HG02763 (cell line): ENCODE data around the gene DCLRE1B.

Experiments
- ATAC-seq: cut with Tn5 transposase; IDR thresholded peaks from one replicate; pipeline ENCODE4 v1.9.1; 2021; ENCODE audit warnings: mild to moderate bottlenecking, moderate library complexity; ENCODE audit not compliant: unreplicated experiment

The DCLRE1B gene

DNA sequence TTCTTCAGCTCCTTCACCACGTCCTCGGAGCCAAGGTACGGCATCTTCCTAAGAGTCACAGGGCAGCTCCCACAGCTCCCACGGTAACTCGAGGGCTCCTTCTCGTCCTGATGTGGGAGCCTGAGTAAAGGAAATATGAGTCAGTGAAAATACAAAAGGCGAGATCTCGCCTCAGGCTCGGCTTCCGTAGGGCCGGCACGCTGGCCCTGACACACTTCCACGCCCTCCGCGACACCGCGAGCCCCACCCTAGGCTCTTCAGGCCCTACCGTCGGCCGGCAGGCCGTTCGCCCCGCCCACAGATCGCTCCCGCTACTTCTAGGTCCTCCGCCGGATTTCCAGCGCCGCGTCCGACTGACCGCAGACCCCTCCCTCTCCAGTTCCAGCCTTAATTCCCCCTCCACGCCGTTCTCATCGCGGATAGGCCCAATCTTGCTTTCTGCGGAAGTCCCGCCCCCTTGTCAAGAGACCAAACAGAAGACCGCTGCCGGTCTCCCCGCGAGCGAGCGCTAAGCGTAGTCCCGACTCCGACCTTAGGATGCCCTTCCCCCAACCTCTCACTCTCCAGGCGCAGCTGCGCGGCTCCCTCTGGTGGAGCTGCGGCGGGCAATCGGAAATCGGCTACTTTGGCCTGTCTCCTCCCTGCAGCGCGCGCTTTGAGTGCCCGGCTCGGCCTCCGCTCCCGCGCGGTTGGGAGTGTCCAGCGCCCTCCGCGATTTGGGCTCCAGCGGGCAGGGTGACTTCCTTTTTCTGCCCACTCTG, at the start of gene DCLRE1B, which contains the start of gene AP4B1:
TSS of gene DCLRE1B (plus strand) at position 653 of the 761 bp plus-strand sequence. CDS start 261 bp downstream, outside the sequence.
TSS of gene AP4B1 (minus strand) at position 126 of the 761 bp plus-strand sequence. CDS start at position 44, 82 bp downstream.
- ATAC-seq, result peak; percentile 89

DNA sequence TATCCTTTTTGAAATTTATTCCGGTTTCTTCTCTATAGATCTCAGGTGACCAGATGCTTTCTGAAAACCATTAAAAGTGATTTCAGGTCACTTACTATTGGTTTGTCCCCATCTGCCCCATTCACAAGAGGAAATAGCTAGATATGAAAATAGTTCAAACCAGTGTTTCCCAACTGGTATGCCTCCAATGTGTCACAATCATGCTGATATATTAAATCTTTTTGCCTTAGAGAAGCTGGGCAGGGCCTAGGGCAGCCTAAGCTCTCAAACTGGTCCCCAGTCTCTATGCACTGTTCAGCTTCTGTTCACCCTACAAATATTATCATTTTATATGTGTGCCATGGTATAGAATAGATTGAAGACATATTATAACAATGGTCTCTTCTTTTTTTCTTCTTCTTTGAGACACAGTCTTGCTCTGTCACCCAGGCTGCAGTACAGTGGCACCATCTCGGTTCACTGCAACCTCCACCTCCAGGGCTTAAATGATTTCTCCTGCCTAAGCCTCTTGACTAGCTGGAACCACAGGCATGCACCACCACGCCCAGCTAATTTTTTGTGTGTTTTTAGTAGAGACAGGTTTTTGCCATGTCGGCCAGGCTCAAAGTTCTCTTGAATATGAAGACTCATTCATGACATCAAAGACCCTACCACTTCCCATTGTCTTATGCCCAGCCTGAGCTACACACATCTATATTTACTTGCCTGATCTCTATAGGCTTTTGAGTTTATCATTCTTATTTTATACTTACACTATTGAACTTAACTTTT, 49.3 kb upstream of the DCLRE1B start:
- no peak for ATAC-seq

DNA sequence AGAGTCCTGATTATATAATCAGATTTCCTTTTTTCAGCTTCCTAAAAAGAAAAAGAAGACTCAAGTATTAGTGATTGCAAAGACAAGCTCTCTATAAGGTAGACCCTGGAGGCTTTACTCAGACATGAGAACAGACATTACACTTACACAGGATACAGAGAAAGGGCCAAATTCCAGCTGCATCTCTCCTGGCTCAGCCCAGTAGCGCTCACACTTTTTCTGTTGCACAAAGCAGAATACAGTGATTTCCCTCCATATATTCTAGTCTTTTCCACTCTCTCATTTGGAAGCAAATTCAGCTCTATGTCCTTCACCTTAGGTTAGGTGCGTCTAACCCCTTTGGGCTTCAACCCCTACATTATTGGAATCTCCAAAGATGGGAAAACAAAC, 48.7 kb upstream of the DCLRE1B start:
- no peak for ATAC-seq

DNA sequence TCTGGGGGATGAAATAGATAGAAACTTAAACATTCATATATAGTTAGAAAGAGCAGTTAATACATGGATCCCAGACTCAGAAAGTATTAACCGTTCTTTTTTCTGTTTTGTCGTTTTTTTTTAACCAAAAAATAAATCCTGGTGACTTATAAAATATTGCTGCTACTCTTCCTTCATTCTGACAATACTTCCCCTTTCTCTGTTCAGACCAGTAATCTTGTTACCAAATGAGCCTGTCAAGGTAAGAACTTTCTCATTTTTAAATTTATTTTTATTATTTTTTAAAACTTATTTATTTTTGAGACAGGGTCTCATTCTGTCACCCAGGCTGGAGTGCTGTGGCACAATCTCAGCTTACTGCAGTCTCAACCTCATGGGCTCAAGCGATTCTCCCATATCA, 47.4 kb upstream of the DCLRE1B start:
- ATAC-seq, result no peak

DNA sequence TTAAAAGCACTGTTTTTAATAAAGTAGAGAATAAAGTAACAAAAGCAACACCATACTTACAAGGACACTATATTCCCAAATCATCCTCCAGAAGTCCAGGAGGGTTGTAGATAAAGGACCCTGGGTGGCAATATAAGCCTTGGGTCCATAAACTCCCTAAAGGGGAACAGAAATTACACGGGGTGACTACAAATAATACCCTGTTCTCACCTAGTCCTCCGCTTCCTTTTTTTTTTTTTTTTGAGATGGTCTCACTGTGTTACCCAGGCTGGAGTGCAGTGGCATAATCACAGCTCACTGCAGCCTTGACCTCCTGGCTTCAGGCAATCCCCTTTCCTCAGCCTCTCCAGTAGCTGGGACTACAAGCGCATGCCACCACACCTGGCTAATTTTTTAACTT, 46.7 kb upstream of the DCLRE1B start:
- ATAC-seq, result no peak

DNA sequence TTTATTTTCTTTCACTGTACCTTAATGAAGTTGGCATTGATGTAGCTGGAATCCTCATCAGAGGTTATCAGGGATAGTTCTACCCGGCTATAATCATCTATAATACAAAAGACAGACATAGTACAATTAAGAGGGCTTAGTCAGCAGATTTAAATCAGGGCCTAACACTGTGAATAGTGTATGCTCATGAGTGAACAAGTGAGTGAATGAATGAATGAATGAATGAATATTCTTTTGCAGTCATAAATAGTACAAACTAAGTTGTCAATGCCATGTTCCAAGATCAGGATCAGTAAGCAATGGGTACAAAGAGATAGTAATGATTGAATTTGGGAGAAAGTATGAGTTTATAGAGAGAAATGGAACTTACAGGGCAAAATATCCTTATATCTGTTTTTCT, 46.1 kb upstream of the DCLRE1B start:
- ATAC-seq, result no peak

DNA sequence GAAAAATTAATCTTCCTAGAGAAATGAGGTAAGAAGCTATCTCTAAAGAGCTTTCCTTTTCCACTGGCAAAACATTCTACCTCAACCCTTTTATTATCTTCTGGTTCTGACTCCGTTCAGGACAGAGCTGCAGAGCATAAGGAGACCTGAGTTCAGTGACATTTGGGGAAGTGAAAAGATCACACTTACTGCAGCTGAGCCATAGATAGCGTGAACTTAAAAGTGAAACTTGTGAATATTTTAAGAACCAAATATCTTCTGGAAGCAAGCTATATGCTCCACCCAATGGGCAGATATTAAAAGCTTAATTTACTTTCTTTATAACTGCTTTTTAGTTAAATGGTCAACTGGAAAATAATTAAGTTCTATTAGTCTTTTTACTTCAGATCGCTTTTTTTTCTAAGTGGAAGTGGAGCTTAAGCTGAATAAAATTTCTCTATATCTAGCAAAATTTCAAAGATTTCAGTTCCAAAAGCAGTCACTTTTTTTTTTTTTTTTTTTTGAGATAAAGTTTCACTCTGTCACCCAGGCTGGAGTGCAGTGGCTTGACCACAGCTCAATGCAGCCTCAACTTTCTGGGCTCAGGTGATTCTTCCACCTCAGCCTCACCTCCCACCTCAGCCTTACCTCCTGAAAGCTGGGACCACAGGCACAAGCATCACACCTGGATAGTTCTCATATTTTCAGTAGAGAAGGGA, 45.5 kb upstream of the DCLRE1B start:
- ATAC-seq, result peak; percentile 91

DNA sequence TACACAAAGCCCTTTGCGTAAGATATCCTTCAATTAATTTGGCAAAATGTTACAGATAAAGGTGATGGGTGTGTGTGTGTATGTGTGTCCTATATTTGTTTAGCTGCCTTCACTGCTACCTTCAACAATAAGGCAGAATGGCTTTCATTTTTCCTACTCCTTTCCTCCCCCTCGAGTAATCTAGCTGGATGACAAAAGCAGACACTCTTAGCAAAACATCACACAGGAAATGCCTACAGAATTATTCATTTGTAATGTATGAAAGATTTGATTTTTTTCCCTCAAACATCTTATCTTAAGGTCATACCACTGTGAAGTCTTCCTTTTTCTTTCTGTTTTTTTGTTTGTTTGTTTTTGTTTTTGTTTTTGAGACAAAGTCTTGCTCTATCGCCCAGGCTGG, 44.2 kb upstream of the DCLRE1B start:
- no peak for ATAC-seq

DNA sequence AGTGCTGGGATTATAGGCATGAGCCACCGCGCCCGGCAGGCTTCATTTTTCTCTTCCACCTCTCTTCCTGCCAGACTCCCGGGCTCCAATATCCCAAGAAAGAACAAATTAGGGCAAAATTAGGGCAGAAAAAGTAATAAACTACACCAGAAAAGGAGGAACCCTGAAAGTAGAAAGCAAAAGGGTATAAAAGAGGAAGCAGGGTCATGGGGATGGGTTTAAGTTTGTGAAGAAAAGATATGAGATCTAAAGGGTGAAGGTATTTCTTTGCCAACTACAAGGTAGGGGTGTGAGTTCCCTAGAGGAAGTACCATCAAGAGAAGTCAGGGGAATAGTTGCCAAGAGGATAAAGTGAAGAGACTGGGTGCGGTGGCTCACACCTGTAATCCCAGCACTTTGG, 43.5 kb upstream of the DCLRE1B start:
- ATAC-seq, result no peak

DNA sequence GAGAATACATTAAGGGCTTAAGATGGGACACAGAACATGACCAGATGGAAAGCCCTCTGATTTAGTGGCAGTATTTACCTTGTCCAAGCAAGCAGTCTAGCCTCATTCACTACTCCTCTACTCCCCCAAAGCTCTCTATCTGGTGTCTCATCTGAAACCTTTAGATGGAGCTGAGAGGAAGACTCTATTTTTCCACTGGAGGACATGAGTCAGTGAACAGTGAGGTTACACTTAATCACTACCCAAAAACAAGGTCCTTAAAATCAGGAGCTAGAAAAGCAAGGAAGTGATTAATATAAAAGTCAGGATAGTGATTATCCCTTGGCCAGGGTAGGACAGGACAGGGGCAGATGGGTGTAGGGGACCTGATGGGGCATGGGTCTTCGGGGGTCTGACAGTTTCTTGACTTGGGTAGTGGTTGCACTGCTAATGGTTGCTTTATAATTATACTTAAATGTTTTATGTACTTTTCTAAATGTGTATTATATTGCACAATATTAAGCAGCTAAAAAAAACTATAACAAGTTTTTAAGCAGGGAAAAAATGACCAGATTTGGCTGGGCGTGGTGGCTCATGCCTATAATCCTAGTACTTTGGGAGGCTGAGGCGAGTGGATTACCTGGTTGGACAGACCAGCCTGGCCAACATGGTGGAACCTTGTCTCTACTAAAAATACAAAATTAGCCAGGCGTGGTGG, 36.6 kb upstream of the DCLRE1B start:
- no peak for ATAC-seq

DNA sequence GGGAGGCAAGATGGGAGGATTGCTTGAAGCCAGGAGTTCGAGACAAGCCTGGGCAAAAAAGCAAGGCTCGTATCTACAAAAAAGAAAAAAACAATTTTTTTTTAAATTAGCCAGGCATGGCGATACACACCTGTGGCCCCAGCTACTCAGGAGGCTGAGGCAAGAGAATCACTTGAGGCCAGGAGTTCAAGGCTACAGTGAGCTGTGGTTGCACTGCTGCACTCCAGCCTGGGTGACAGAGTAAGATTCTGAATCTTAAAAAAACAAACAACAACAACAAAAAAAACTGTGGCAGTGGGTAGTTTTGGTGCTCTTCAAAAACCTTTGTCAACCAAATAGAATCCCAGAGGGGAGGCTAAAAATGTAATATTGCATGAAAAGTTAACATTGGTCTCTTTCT, 34.3 kb upstream of the DCLRE1B start:
- ATAC-seq, result no peak

DNA sequence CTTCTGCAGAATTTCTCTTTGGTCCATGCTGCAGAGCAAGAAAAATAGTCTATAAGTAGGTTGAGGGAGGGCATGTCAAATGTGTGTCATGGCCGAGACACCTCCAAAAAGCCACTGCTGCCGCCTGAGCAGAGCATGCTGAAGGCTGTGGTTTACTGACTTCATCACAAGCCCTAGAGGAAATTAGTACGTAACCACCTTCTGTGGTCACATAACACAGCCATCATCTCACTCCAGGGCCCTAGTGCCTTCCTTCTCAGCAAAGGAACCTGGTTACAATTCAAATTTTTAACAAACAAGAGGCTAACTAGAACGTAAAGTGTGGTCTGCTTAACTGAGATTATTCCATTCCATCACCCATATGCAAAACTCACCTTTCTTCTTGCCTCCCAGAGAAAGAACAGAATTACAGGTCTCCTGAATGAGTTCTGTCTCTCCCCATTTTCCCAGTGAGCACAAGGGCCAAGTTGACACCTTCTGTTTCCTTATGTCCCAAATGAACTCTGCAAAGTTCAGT, 33.5 kb upstream of the DCLRE1B start, which contains the start of gene PTPN22:
TSS of gene PTPN22 (minus strand) at position 116 of the 517 bp plus-strand sequence.
- ATAC-seq, result peak; percentile 92

DNA sequence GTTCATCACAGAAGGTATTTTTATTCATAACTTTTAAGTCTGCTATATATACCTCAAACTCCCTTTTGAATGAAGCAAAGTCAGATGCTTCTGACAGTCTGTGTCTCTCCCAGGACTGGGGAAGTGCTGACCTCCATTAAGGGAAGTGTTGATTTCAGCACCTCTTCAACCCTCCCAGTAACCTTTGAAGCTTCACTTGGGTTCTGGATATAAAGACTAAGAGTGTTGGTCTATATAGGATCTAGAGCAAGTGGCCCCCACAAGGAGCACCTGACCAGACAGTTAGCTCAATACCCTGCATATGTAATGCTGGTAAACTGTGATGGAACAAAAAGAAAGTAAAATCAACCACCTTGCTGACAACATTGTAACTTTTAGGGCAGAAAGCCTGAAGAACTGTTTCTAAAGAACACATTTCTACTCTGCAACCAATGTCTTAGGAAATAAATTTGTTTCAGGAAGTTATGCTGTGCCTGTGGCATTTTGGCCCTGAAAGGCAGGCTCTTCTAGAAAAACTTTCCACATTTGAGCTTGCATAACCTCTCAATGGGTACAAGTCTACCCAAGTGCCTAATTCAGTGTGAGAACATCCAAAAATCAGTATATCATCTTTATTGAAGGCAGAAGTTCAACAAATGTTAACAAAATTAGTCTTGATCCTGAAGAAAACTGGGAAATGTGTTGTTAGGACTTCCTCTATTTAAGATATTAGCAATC, 32.7 kb upstream of the DCLRE1B start:
- no peak for ATAC-seq

DNA sequence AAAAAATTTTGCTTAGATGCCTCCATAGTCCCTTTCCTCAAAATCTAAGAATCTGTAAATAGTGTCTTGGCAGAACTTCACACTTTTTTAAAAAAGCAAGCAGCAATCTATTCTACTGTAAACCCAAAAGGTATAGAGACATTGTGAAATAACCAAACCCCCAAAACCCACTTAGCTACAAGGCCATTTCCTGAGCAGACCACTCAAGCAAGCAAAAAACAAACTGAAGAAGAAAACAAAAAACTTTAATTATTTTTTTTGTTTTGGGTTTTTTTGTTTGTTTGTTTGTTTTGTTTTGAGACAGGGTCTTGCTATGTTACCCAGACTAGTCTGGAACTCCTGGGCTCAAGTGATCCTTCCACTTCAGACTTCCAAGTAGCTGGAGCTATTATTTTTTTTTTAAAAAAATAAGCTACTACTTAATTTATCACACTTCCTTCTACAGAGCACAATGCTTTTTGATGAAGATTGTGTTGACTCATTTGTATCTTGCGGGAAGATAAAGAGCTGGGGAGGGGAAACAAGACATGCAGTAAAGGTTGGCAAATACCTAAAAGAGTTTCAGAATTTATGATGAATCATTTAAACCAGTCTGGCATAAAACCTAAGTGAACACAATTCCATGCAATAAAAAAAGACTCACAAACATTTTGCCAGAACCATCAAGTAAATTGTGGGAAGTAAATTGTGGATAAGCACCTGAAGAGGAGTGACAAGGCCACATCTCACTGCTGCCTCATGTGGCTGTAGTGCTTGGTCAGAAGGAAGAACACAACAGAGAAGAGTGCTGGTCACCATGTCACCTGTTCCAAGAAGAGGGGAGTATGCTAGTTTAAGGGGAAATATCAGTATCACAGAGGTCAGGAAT, 30.9 kb upstream of the DCLRE1B start:
- no peak for ATAC-seq

DNA sequence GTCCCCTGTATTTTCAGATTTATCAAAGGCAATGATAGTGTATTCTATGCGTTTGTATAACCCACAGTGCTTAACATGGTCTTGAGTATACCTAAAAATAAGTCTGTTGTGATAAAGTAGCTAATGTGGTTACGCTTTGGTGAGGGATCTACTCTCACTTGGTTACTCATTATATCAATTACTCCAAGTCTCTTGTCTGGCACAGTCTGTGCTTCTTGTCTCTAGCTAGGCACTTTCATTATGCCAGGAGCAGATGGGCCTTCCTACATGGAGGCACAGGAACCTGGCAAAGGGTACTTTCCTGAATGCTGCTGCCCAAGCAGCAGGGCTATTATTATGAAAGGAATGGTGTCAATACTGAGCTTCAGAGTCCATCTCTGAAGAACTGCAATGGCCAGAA, 29.4 kb upstream of the DCLRE1B start:
- no peak for ATAC-seq

DNA sequence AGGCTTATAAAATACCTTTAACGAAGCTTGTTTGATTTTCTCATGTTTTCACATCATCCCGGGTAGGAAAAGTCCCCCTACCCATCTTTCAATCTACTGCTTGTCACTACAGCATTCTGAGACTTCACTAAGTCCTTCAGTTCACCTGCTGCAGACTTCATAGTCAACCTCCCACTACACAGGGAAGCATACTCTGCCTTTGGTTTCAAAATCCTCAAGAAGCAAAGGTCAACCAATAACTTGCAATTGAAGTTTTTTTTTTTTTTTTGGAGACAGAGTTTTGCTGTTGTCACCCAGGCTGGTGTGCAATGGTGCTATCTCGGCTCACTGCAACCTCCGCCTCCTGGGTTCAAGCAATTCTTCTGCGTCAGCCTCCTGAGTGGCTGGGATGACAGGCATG, 28.9 kb upstream of the DCLRE1B start:
- ATAC-seq, result no peak

DNA sequence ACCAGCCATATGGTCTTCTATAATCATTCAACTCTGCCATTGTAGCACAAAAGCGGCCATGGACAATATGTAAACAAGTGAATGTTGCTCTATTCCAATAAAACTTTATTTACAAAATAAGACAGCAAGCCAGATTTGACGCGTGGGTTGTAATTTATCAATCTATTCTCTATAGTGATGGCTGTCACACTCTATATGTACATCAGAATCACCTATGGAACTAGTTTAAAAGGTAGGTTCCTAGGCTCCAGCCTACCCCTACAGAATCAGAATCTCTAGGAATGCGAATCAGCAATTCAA, 25.4 kb upstream of the DCLRE1B start:
- ATAC-seq, result no peak

DNA sequence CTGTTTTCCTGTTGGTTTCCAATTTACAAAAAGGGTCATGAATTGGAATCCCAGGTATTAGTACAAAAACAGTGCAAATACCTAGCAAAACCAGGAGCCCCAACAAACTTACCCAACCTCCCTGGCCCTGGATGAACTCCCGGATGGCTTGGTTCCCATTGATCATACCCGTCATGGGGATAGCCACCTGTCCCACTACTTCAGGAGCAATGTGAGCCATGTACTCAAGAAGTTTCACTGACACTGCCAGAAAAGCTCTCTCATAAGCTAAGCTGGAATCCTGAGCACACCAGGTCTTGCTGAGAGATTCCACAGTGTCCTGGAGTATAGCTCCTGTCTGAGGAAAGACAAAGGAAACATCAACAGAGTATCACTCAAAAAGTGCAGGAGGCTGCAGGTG, 23.5 kb upstream of the DCLRE1B start:
- ATAC-seq, result no peak
